HEK293 (cell line): Measurements from ENCODE around the gene NUP210.

Source experiments
- CTCF ChIA-PET: fragments of 350-600 bp; formaldehyde crosslinking; extraction: SDS; loops from one replicate; lab custom pipeline; 2021; ENCODE audit warnings: antibody characterized with exemption; lab: Yijun Ruan, JAX
- POLR2A ChIA-PET: fragments of 300-600 bp; formaldehyde crosslinking; extraction: SDS; loops from one replicate; lab custom pipeline; 2020; ENCODE audit warnings: antibody characterized with exemption, inconsistent platforms; lab: Yijun Ruan, JAX
- H3K27ac ChIP-seq: fragments of 200-500 bp; sonication (Bioruptor generic); 2 replicates; pipeline ENCODE4 v1.5.1; 2014; ENCODE audit warnings: low read depth, low read length, control low read depth, inconsistent platforms; ENCODE audit errors: extremely low read depth
- H3K36me3 ChIP-seq, 2 experiments: fragments of 200-500 bp in 1 of 2; sonication (Bioruptor generic) in 1 of 2; 1 replicate in 1 of 2; 2 replicates in 1 of 2; pipeline ENCODE4 v1.5.1; 2014 to 2017; ENCODE audit warnings: inconsistent platforms in 2 of 2, low read length in 2 of 2; ENCODE audit not compliant: control insufficient read depth in 2 of 2, insufficient read depth in 1 of 2
- H3K4me1 ChIP-seq: fragments of 200-500 bp; sonication (Bioruptor generic); 2 replicates; pipeline ENCODE4 v1.5.1; 2014; ENCODE audit warnings: mild to moderate bottlenecking, low read length, inconsistent platforms; ENCODE audit not compliant: control insufficient read depth, insufficient read depth
- H3K4me3 ChIP-seq: 2 replicates; pipeline ENCODE4 v1.5.1; 2011; ENCODE audit warnings: low read depth, mild to moderate bottlenecking, control low read depth, low read length, moderate library complexity
- H3K9me3 ChIP-seq: fragments of 200-500 bp; sonication (Bioruptor generic); 2 replicates; pipeline ENCODE4 v1.5.1; 2014; ENCODE audit warnings: low read depth, low read length, inconsistent platforms; ENCODE audit not compliant: control insufficient read depth, insufficient read depth
- GLIS2 ChIP-seq: fragments of 450-650 bp; formaldehyde crosslinking; IDR thresholded peaks from 2 replicates; pipeline ENCODE4 v1.5.1; 2016; ENCODE audit warnings: missing biosample characterization, missing genetic modification characterization
- TSHZ1 ChIP-seq: fragments of 450-650 bp; formaldehyde crosslinking; IDR thresholded peaks from 2 replicates; pipeline ENCODE4 v1.5.1; 2016; ENCODE audit warnings: missing biosample characterization, missing genetic modification characterization, borderline replicate concordance
- ZBTB17 ChIP-seq: fragments of 450-650 bp; formaldehyde crosslinking; IDR thresholded peaks from 2 replicates; pipeline ENCODE4 v1.5.1; 2016; ENCODE audit warnings: missing biosample characterization, missing genetic modification characterization
- ZFP3 ChIP-seq: fragments of 450-650 bp; formaldehyde crosslinking; IDR thresholded peaks from 2 replicates; pipeline ENCODE4 v1.5.1; 2016; ENCODE audit warnings: low read depth, missing biosample characterization, missing genetic modification characterization
- ZFP37 ChIP-seq: fragments of 450-650 bp; formaldehyde crosslinking; IDR thresholded peaks from 2 replicates; pipeline ENCODE4 v1.5.1; 2016; ENCODE audit warnings: missing biosample characterization, missing genetic modification characterization
- ZNF132 ChIP-seq: fragments of 450-650 bp; formaldehyde crosslinking; IDR thresholded peaks from 2 replicates; pipeline ENCODE4 v1.5.1; 2017; ENCODE audit warnings: missing biosample characterization, missing genetic modification characterization, borderline replicate concordance
- ZNF146 ChIP-seq: fragments of 450-650 bp; formaldehyde crosslinking; IDR thresholded peaks from 2 replicates; pipeline ENCODE4 v1.5.1; 2016; ENCODE audit warnings: missing biosample characterization, missing genetic modification characterization
- ZNF19 ChIP-seq: fragments of 450-650 bp; formaldehyde crosslinking; IDR thresholded peaks from 2 replicates; pipeline ENCODE4; 2016; ENCODE audit warnings: missing biosample characterization, missing genetic modification characterization, low read depth
- ZNF202 ChIP-seq: fragments of 450-650 bp; formaldehyde crosslinking; IDR thresholded peaks from 2 replicates; pipeline ENCODE4 v1.5.1; 2016; ENCODE audit warnings: missing biosample characterization, missing genetic modification characterization, borderline replicate concordance
- ZNF274 ChIP-seq, 2 experiments: fragments of 200-500 bp in 1 of 2; fragments of 450-650 bp in 1 of 2; sonication (Bioruptor generic) in 1 of 2; formaldehyde crosslinking in 1 of 2; IDR thresholded peaks; 2 replicates each; pipeline versions ENCODE4 v1.5.1 to v1.6.1; 2014 to 2016; ENCODE audit warnings: borderline replicate concordance in 1 of 2, inconsistent platforms in 1 of 2, low read length in 1 of 2, missing biosample characterization in 1 of 2, missing genetic modification characterization in 1 of 2
- ZNF324 ChIP-seq: fragments of 450-650 bp; formaldehyde crosslinking; IDR thresholded peaks from 2 replicates; pipeline ENCODE4 v1.5.1; 2016; ENCODE audit warnings: missing biosample characterization, missing genetic modification characterization
- ZNF37A ChIP-seq: fragments of 450-650 bp; IDR thresholded peaks from 2 replicates; pipeline ENCODE4 v1.5.1; 2018; ENCODE audit warnings: missing biosample characterization, missing genetic modification characterization
- ZNF404 ChIP-seq: fragments of 450-650 bp; formaldehyde crosslinking; IDR thresholded peaks from 2 replicates; pipeline ENCODE4 v1.5.1; 2017; ENCODE audit warnings: missing biosample characterization, missing genetic modification characterization
- ZNF521 ChIP-seq: fragments of 450-650 bp; formaldehyde crosslinking; IDR thresholded peaks from 2 replicates; pipeline ENCODE4 v1.5.1; 2017; ENCODE audit warnings: missing biosample characterization, mild to moderate bottlenecking, missing genetic modification characterization
- ZSCAN16 ChIP-seq: fragments of 450-650 bp; formaldehyde crosslinking; IDR thresholded peaks from 2 replicates; pipeline ENCODE4 v1.5.1; 2016; ENCODE audit warnings: missing biosample characterization, missing genetic modification characterization
- TF ChIP-seq, protein P1 (sequence below): fragments of 450-650 bp; formaldehyde crosslinking; IDR thresholded peaks from 2 replicates; pipeline ENCODE4 v1.5.1; 2016; ENCODE audit warnings: missing biosample characterization, missing genetic modification characterization
- TF ChIP-seq, protein P2 (sequence below): fragments of 450-650 bp; IDR thresholded peaks from 2 replicates; pipeline ENCODE4 v1.5.1; 2018; ENCODE audit warnings: missing biosample characterization, missing genetic modification characterization
- TF ChIP-seq, protein P3 (sequence below): fragments of 450-650 bp; formaldehyde crosslinking; IDR thresholded peaks from 2 replicates; pipeline ENCODE4 v1.5.1; 2016; ENCODE audit warnings: missing biosample characterization, missing genetic modification characterization

The NUP210 gene

DNA sequence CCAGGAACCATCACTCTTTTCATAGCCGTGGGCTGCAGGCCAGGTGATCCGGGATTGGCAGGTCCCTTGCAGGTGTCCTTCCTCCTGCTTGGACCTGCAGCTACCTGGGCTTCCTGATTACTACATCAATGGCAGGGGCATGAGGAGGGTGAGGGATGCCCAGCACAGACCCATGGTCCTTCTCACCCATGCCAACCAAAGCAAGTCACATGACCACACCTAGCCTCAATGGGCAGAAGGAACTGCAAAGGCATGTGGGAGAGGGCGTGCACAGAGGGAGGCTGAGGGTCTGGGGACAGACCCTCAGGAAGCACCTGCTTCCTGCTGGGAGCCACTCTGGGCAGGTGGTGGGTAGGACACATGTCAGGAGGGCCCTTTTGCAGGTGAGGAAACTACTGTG lies 105.2 kb downstream of the NUP210 start (continued):
- TF ChIP-seq, protein P1, sequence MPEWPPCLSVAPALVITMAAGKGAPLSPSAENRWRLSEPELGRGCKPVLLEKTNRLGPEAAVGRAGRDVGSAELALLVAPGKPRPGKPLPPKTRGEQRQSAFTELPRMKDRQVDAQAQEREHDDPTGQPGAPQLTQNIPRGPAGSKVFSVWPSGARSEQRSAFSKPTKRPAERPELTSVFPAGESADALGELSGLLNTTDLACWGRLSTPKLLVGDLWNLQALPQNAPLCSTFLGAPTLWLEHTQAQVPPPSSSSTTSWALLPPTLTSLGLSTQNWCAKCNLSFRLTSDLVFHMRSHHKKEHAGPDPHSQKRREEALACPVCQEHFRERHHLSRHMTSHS (tag by site-specific recombination), result no peak

DNA sequence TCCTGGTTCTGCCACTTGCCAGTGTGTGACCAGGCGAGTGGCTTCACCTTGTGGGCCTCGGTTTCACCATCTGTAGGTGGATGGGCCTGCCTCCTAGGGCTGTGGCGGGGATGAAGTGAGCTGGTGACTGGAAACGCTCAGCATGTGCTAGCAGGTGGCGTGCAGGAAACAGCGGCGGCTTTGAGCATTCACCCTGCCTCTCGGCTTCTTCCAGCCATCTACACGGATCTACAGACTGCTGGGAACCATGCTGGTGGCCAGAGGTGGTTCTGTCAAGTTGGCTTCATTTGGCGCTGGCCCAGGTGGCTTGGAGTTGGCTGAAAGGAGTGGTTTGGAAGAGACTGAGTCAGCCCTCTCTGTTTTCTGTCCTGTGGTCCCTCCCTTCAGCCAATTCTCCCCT lies 106.3 kb downstream of the NUP210 start:
- peaks cover 0 to 52% of the 10 kb centered on the region in 2 experiments; a peak in 2 of 3 replicates for H3K36me3 ChIP-seq
- no peak overlapping the region for H3K4me3 ChIP-seq
- no peak overlapping the region for H3K27ac ChIP-seq
- no peaks in the 10 kb centered on the region for H3K9me3 ChIP-seq
- CTCF ChIA-PET, result no interaction called here
- H3K4me1 ChIP-seq, result no peaks in the 10 kb centered on the region
- TF ChIP-seq ZNF404, result no peak
- TF ChIP-seq ZNF132 (tag by site-specific recombination), result no peak
- TF ChIP-seq ZFP3, result no peak
- TF ChIP-seq, protein P2, sequence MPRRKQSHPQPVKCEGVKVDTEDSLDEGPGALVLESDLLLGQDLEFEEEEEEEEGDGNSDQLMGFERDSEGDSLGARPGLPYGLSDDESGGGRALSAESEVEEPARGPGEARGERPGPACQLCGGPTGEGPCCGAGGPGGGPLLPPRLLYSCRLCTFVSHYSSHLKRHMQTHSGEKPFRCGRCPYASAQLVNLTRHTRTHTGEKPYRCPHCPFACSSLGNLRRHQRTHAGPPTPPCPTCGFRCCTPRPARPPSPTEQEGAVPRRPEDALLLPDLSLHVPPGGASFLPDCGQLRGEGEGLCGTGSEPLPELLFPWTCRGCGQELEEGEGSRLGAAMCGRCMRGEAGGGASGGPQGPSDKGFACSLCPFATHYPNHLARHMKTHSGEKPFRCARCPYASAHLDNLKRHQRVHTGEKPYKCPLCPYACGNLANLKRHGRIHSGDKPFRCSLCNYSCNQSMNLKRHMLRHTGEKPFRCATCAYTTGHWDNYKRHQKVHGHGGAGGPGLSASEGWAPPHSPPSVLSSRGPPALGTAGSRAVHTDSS (tag by site-specific recombination), result no peak
- TF ChIP-seq ZSCAN16, result no peak
- no peak for TF ChIP-seq ZNF324
- TF ChIP-seq ZFP37 (tag by site-specific recombination), result no peak
- no peak for TF ChIP-seq ZNF146 (tag by site-specific recombination)
- TF ChIP-seq TSHZ1 (tag by site-specific recombination), result no peak
- no peak for TF ChIP-seq GLIS2 (tag by site-specific recombination)
- no peak for TF ChIP-seq ZBTB17
- POLR2A ChIA-PET, result no interaction called here

DNA sequence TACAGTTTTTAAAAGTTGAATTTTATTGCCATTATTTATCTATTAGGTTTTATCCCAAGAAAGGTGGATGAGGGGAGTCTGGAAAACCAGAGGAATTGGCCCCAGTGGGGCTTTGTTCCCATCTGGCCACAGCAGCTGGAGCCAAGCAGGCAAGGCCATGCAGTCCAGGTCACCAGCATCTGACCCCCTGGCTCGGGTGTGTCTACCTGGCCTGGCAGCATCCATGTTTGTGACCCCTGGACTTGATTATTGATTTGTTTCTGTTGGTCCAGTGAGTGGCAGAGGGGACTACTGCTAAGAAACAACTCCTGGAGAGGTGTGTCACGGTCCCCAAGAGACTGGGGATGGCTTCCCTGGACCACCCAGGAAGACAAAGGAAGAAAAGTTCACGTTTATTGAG lies 111.1 kb downstream of the NUP210 start:
- Histone ChIP-seq H3K9me3 (no peaks in the 10 kb centered on the region), H3K27ac (no peak overlapping the region), H3K36me3 (peaks cover 0 to 5% of the 10 kb centered on the region in 2 experiments; a peak in 2 of 3 replicates), H3K4me3 (no peak overlapping the region), H3K4me1 (no peaks in the 10 kb centered on the region)
- TF ChIP-seq ZNF202, result no peak
- TF ChIP-seq, protein P3, sequence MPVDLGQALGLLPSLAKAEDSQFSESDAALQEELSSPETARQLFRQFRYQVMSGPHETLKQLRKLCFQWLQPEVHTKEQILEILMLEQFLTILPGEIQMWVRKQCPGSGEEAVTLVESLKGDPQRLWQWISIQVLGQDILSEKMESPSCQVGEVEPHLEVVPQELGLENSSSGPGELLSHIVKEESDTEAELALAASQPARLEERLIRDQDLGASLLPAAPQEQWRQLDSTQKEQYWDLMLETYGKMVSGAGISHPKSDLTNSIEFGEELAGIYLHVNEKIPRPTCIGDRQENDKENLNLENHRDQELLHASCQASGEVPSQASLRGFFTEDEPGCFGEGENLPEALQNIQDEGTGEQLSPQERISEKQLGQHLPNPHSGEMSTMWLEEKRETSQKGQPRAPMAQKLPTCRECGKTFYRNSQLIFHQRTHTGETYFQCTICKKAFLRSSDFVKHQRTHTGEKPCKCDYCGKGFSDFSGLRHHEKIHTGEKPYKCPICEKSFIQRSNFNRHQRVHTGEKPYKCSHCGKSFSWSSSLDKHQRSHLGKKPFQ (tag by site-specific recombination), result no peak
- TF ChIP-seq ZNF521 (tag by site-specific recombination), result no peak
- TF ChIP-seq ZNF274 (IDR thresholded peaks at IDR 0.05; ENCODE audit: low read length), result no peak
- TF ChIP-seq ZNF274 (tag by site-specific recombination; IDR thresholded peaks at IDR 0.05; ENCODE audit: borderline replicate concordance), result no peak
- TF ChIP-seq ZNF19 (tag by site-specific recombination), result no peak
- TF ChIP-seq ZNF37A (tag by site-specific recombination), result no peak
- ChIA-PET CTCF (no interaction called here), POLR2A (no interaction called here)
